SH-SY5Y (cell line): ENCODE measurements around the gene ELAVL3.

Source experiments
- GATA2 ChIP-seq: IDR thresholded peaks from 2 replicates; pipeline ENCODE4 v1.6.1; 2011; ENCODE audit warnings: mild to moderate bottlenecking, low read depth, low read length
- GATA3 ChIP-seq: IDR thresholded peaks from 2 replicates; pipeline ENCODE4 v1.6.1; 2011; ENCODE audit warnings: low read depth, mild to moderate bottlenecking, low read length, moderate library complexity

DNA sequence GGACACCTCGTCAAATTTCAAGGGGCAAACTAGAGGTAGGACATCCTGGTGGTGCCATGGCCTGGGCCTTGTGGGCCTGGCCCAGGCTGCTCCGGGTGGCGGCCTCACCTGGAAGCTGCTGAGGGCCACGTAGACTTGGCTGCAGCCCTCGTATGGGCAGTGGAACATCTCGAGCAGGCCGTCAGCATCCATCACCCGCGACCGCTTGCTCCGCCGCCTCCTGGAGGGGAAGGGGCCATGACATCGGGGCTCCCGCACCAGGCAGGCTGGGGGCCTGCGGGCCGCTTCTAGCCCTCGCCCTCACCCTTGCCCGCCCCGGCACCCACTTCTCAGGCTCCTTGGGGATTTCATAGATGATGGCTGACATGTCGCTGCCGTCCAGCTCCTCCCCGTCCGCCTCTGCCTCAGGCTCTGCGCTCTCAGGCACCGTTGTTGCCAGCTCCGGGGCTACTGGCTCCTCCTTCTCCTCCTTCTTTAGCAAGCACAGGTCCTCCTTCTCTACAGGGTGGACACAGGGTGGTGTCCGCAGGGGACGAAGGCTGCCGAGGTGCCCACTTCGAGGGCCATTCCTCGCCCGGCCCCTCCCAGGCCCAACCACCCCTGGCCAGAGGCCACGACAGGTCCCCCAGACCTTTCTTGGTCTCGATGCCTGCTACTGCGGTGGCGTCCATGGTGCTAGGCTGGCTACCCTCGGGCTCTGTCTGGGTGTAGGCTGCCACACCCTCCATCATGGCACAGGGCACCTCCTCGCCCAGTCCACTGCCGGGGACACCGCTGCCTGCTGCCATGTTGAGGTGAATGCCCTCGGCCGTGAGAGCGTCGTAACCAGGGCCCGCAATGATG, 6.0 kb upstream of the ELAVL3 start:
- TF ChIP-seq GATA2 (no peak), GATA3 (no peak)
